HEK293 (cell line): ENCODE measurements around the gene CFAP90.

Experiments used
- CTCF ChIA-PET: fragments of 350-600 bp; formaldehyde crosslinking; extraction: SDS; loops from one replicate; lab custom pipeline; 2021; ENCODE audit warnings: antibody characterized with exemption; lab: Yijun Ruan, JAX
- POLR2A ChIA-PET: fragments of 300-600 bp; formaldehyde crosslinking; extraction: SDS; loops from one replicate; lab custom pipeline; 2020; ENCODE audit warnings: antibody characterized with exemption, inconsistent platforms; lab: Yijun Ruan, JAX
- H3K27ac ChIP-seq: fragments of 200-500 bp; sonication (Bioruptor generic); 2 replicates; pipeline ENCODE4 v1.5.1; 2014; ENCODE audit warnings: low read depth, low read length, control low read depth, inconsistent platforms; ENCODE audit errors: extremely low read depth
- H3K36me3 ChIP-seq, 2 experiments: fragments of 200-500 bp in 1 of 2; sonication (Bioruptor generic) in 1 of 2; 1 replicate in 1 of 2; 2 replicates in 1 of 2; pipeline ENCODE4 v1.5.1; 2014 to 2017; ENCODE audit warnings: inconsistent platforms in 2 of 2, low read length in 2 of 2; ENCODE audit not compliant: control insufficient read depth in 2 of 2, insufficient read depth in 1 of 2
- H3K4me1 ChIP-seq: fragments of 200-500 bp; sonication (Bioruptor generic); 2 replicates; pipeline ENCODE4 v1.5.1; 2014; ENCODE audit warnings: mild to moderate bottlenecking, low read length, inconsistent platforms; ENCODE audit not compliant: control insufficient read depth, insufficient read depth
- H3K4me3 ChIP-seq: 2 replicates; pipeline ENCODE4 v1.5.1; 2011; ENCODE audit warnings: low read depth, mild to moderate bottlenecking, control low read depth, low read length, moderate library complexity
- H3K9me3 ChIP-seq: fragments of 200-500 bp; sonication (Bioruptor generic); 2 replicates; pipeline ENCODE4 v1.5.1; 2014; ENCODE audit warnings: low read depth, low read length, inconsistent platforms; ENCODE audit not compliant: control insufficient read depth, insufficient read depth
- ATF2 ChIP-seq: fragments of 450-650 bp; formaldehyde crosslinking; IDR thresholded peaks from 2 replicates; pipeline ENCODE4 v1.5.1; 2016; ENCODE audit warnings: missing biosample characterization, missing genetic modification characterization, low read depth
- GFI1B ChIP-seq: fragments of 450-650 bp; formaldehyde crosslinking; IDR thresholded peaks from 2 replicates; pipeline ENCODE4 v1.5.1; 2016; ENCODE audit warnings: missing biosample characterization, missing genetic modification characterization
- MYNN ChIP-seq: fragments of 450-650 bp; formaldehyde crosslinking; IDR thresholded peaks from 2 replicates; pipeline ENCODE4 v1.5.1; 2016; ENCODE audit warnings: missing biosample characterization, missing genetic modification characterization, borderline replicate concordance
- PRDM6 ChIP-seq: fragments of 450-650 bp; formaldehyde crosslinking; IDR thresholded peaks from 2 replicates; pipeline ENCODE4 v1.5.1; 2017; ENCODE audit warnings: missing biosample characterization, missing genetic modification characterization
- SCRT1 ChIP-seq: fragments of 450-650 bp; formaldehyde crosslinking; IDR thresholded peaks from 2 replicates; pipeline ENCODE4 v1.5.1; 2016; ENCODE audit warnings: missing biosample characterization, missing genetic modification characterization, borderline replicate concordance
- SCRT2 ChIP-seq: fragments of 450-650 bp; formaldehyde crosslinking; IDR thresholded peaks from 2 replicates; pipeline ENCODE4 v1.5.1; 2016; ENCODE audit warnings: missing biosample characterization, missing genetic modification characterization
- TRIM28 ChIP-seq: IDR thresholded peaks from 2 replicates; pipeline ENCODE4 v1.6.1; 2011; ENCODE audit warnings: low read length, control low read depth, borderline replicate concordance
- ZBTB20 ChIP-seq: fragments of 450-650 bp; formaldehyde crosslinking; IDR thresholded peaks from 2 replicates; pipeline ENCODE4 v1.5.1; 2016; ENCODE audit warnings: missing biosample characterization, missing genetic modification characterization
- ZFP69B ChIP-seq: fragments of 450-650 bp; formaldehyde crosslinking; IDR thresholded peaks from 2 replicates; pipeline ENCODE4 v1.5.1; 2016; ENCODE audit warnings: missing biosample characterization, missing genetic modification characterization
- ZNF184 ChIP-seq: fragments of 450-650 bp; IDR thresholded peaks from 2 replicates; pipeline ENCODE4 v1.5.1; 2018; ENCODE audit warnings: missing biosample characterization, mild to moderate bottlenecking, missing genetic modification characterization
- ZNF350 ChIP-seq: fragments of 450-650 bp; formaldehyde crosslinking; IDR thresholded peaks from 2 replicates; pipeline ENCODE4 v1.5.0; 2017; ENCODE audit warnings: missing biosample characterization, mild to moderate bottlenecking, missing genetic modification characterization
- ZNF48 ChIP-seq: fragments of 450-650 bp; formaldehyde crosslinking; IDR thresholded peaks from 2 replicates; pipeline ENCODE4 v1.5.1; 2016; ENCODE audit warnings: missing biosample characterization, missing genetic modification characterization
- ZNF560 ChIP-seq: fragments of 450-650 bp; formaldehyde crosslinking; IDR thresholded peaks from 2 replicates; pipeline ENCODE4 v1.5.1; 2017; ENCODE audit warnings: missing biosample characterization, missing genetic modification characterization, borderline replicate concordance
- ZNF561 ChIP-seq: fragments of 450-650 bp; IDR thresholded peaks from 2 replicates; pipeline ENCODE4 v1.5.1; 2018; ENCODE audit warnings: missing biosample characterization, missing genetic modification characterization, borderline replicate concordance
- ZNF585B ChIP-seq: fragments of 450-650 bp; formaldehyde crosslinking; IDR thresholded peaks from 2 replicates; pipeline ENCODE4 v1.5.1; 2016; ENCODE audit warnings: missing biosample characterization, missing genetic modification characterization
- ZNF600 ChIP-seq: fragments of 450-650 bp; formaldehyde crosslinking; IDR thresholded peaks from 2 replicates; pipeline ENCODE4 v1.5.1; 2016; ENCODE audit warnings: missing biosample characterization, missing genetic modification characterization
- ZNF623 ChIP-seq: fragments of 450-650 bp; formaldehyde crosslinking; IDR thresholded peaks from 2 replicates; pipeline ENCODE4 v1.5.1; 2016; ENCODE audit warnings: missing biosample characterization, missing genetic modification characterization
- ZNF670 ChIP-seq: fragments of 450-650 bp; formaldehyde crosslinking; IDR thresholded peaks from 2 replicates; pipeline ENCODE4 v1.5.1; 2016; ENCODE audit warnings: missing biosample characterization, missing genetic modification characterization, low read depth
- ZNF768 ChIP-seq: fragments of 450-650 bp; formaldehyde crosslinking; IDR thresholded peaks from 2 replicates; pipeline ENCODE4 v1.5.1; 2018; ENCODE audit warnings: missing biosample characterization, mild to moderate bottlenecking, missing genetic modification characterization
- ZNF777 ChIP-seq: fragments of 450-650 bp; formaldehyde crosslinking; IDR thresholded peaks from 2 replicates; pipeline ENCODE4 v1.5.1; 2017; ENCODE audit warnings: missing biosample characterization, missing genetic modification characterization, borderline replicate concordance
- ZNF792 ChIP-seq: fragments of 450-650 bp; formaldehyde crosslinking; IDR thresholded peaks from 2 replicates; pipeline ENCODE4 v1.5.1; 2016; ENCODE audit warnings: missing biosample characterization, missing genetic modification characterization
- ZNF837 ChIP-seq: fragments of 450-650 bp; formaldehyde crosslinking; IDR thresholded peaks from 2 replicates; pipeline ENCODE4 v1.5.1; 2016; ENCODE audit warnings: missing biosample characterization, missing genetic modification characterization

The CFAP90 gene

GRCh38 chr5:7827610-7828009 is 23.3 kb downstream of the CFAP90 start (continued):
- TF ChIP-seq ZNF623, result no peak
- TF ChIP-seq ATF2 (tag by site-specific recombination), result no peak
- TF ChIP-seq ZBTB20 (tag by site-specific recombination), result no peak
- TF ChIP-seq ZNF670 (tag by site-specific recombination), result no peak
- TF ChIP-seq ZNF777 (tag by site-specific recombination), result no peak
- no peak for TF ChIP-seq ZNF792 (tag by site-specific recombination)
- TF ChIP-seq ZNF585B (tag by site-specific recombination), result no peak
- no peak for TF ChIP-seq ZNF560 (tag by site-specific recombination)
- no peak for TF ChIP-seq ZNF837 (tag by site-specific recombination)
- no peak for TF ChIP-seq TRIM28
- TF ChIP-seq MYNN (tag by site-specific recombination), result no peak
- TF ChIP-seq, all 188 proteins: peak for 0

- Histone ChIP-seq H3K4me3 (no peak overlapping the region), H3K27ac (no peak overlapping the region), H3K9me3 (no peaks in the 10 kb centered on the region), H3K36me3 (no peaks in the 10 kb centered on the region), H3K4me1 (no peaks in the 10 kb centered on the region)
- TF ChIP-seq ZNF561 (no peak), SCRT2 (no peak), PRDM6 (no peak), ZNF350 (no peak), ZNF184 (no peak), ZFP69B (tag by site-specific recombination) (no peak), ZNF623 (no peak), ZNF48 (tag by site-specific recombination) (no peak), SCRT1 (tag by site-specific recombination) (no peak)
- ChIA-PET POLR2A (no interaction called here), CTCF (interaction anchor here (0.5 kb wide), 1 partner anchor 889 kb away, joined by 3 read pairs; no protein-coding TSS in a partner anchor)
Measured at GRCh38 chr5:7825630-7826029, 25.3 kb downstream of the CFAP90 start.

DNA sequence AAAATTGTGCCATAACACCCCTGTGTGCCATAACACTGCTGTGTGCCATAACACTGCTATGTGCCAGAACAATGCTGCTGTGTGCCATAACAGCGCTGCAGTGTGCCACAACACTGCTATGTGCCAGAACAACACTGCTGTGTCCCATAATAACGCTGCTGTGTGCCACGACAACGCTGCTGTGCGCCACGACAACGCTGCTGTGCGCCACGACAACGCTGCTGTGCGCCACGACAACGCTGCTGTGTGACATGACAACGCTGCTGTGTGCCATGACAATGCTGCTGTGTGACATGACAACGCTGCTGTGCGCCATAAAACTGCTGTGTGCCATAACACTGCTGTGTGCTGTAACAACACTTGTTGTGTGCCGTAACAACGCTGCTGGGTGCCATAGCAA is 25.9 kb downstream of the CFAP90 start:
- H3K36me3 ChIP-seq, result no peaks in the 10 kb centered on the region
- no peaks in the 10 kb centered on the region for H3K9me3 ChIP-seq
- H3K27ac ChIP-seq, result no peak overlapping the region
- TF ChIP-seq GFI1B (tag by site-specific recombination), result no peak
- TF ChIP-seq ZNF600 (tag by site-specific recombination), result peak; percentile 97
- peak; percentile 61; the same call in 1 of the 2 replicates for TF ChIP-seq ZNF768 (tag by site-specific recombination)
- TF ChIP-seq, all 188 proteins: peak for 2
- POLR2A ChIA-PET, result no interaction called here
- no peaks in the 10 kb centered on the region for H3K4me1 ChIP-seq
- H3K4me3 ChIP-seq, result no peak overlapping the region
- CTCF ChIA-PET, result no interaction called here
